Measurements from ENCODE around the gene KCNK4.

KCNK4 gene

GRCh38 chr11:64253043-64253442 lies 38.1 kb upstream of the KCNK4 start:
- no peak for DNase-seq (ENCODE audit: low read depth in 1 of 2, low spot score in 1 of 2)

- DNase-seq (ENCODE audit: low read depth in 1 of 2, low spot score in 1 of 2): no peak
Observed at GRCh38 chr11:64253481-64253880, 37.6 kb upstream of the KCNK4 start.

GRCh38 chr11:64254326-64254725 lies 36.8 kb upstream of the KCNK4 start:
- DNase-seq (ENCODE audit: low read depth in 1 of 2, low spot score in 1 of 2): no peak

- no peak for DNase-seq (ENCODE audit: low read depth in 1 of 2, low spot score in 1 of 2)
Observed at GRCh38 chr11:64255135-64256128, 35.7 kb upstream of the KCNK4 start.

DNA sequence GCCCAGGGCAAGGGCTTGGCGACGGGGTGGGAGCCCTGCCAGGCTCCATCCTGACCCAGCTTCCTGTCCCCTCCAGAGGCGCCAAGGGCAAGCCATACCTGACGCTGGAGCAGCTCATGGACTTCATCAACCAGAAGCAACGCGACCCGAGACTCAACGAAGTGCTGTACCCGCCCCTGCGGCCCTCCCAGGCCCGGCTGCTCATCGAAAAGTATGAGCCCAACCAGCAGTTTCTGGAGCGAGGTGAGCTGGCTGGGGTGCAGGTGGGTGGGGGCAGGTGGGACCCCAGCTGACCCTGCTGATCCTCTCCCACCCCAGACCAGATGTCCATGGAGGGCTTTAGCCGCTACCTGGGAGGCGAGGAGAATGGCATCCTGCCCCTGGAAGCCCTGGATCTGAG lies 34.8 kb upstream of the KCNK4 start:
- DNase-seq (ENCODE audit: low read depth in 1 of 2, low spot score in 1 of 2): no peak

- DNase-seq (ENCODE audit: low read depth in 1 of 2, low spot score in 1 of 2): no peak
Observed at GRCh38 chr11:64258356-64258755, 32.7 kb upstream of the KCNK4 start.

DNA sequence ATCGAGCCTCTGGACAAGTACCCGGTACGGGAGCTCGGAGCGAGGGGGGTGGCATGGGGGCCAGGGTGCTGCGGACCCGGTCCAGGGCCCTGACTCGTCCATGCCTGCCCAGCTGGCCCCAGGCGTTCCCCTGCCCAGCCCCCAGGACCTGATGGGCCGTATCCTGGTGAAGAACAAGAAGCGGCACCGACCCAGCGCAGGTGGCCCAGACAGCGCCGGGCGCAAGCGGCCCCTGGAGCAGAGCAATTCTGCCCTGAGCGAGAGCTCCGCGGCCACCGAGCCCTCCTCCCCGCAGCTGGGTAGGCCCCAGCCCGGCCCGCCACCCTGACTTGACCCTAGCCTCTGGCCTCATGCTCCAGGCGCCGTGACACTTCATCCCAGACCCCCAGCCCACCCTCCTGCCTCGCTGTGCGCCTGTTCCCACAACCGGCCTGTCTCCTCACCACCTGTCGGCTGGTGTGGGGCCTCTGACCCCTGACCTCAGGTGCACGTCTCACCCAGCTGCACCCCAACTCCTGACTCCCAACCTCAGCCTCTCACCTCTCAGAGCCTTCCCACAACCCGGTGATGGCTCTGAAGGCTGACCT lies 32.1 kb upstream of the KCNK4 start:
- DNase-seq (ENCODE audit: low read depth in 1 of 2, low spot score in 1 of 2): no peak

GRCh38 chr11:64259533-64260067 lies 31.5 kb upstream of the KCNK4 start:
- DNase-seq (ENCODE audit: low read depth in 1 of 2, low spot score in 1 of 2): no peak

DNA sequence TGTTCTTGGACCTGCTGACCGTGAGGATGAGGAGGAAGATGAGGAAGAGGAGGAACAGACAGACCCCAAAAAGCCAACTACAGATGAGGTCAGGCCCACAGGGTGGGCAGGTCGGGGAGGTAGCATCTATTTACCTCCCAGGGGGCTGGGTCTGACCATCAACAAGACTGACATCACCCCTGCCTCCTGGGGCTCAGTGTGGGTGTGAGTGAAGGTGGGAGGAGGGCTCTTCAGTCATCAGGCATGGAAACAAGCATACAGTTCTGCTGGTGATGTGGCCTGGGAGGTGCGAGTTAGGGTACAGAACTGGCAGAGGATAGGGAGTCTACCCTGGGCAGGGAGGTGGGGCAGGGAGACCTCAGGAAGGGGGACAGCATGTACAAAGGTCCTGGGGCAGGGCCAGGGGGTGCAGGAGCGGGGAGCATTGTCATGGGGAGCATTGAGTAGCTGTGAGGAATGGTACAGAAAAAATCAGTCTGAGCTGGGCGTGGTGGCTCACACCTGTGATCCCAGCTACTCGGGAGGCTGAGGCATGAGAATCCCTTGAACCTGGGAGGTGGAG lies 30.9 kb upstream of the KCNK4 start:
- no peak for DNase-seq (ENCODE audit: low read depth in 1 of 2, low spot score in 1 of 2)

DNA sequence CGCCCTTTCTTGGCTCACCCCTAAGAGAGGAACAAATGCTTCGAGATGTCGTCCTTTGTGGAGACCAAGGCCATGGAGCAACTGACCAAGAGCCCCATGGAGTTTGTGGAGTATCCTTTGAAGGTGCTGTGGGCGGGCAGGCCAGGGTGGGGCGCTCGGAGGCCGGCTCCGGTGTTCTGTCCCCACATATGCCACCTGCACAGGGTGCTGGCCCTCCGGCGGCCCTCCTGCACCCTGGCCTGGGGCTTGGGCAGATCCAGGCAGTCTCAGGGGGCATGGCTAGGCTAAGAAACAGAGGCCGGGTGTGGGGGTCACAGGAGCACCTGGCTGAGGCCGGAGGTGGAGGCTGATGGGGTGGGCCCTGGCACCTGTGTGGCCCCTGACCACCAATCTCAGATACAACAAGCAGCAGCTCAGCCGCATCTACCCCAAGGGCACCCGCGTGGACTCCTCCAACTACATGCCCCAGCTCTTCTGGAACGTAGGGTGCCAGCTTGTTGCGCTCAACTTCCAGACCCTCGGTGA lies 29.5 kb upstream of the KCNK4 start:
- no peak for DNase-seq (ENCODE audit: low read depth in 1 of 2, low spot score in 1 of 2)

- no peak for DNase-seq (ENCODE audit: low read depth in 1 of 2, low spot score in 1 of 2)
Observed at GRCh38 chr11:64262271-64263002, 28.7 kb upstream of the KCNK4 start.

- DNase-seq (ENCODE audit: low read depth in 1 of 2, low spot score in 1 of 2): no peak
Observed at GRCh38 chr11:64263021-64263946, 27.8 kb upstream of the KCNK4 start.

DNA sequence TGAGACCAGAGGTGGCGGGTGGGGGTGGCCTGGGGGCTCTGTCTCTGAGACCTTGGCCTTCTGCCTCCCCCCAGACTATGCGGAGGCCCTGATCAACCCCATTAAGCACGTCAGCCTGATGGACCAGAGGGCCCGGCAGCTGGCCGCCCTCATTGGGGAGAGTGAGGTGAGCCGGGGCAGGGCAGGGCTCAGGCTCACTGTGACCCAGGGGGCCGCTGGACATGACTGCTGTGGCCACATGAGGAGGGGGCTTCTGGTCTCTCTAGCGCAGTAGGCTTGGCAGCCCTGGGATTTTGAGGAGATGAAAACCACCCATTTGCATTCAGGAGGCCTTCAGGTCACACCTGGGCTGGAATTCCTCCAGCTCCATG lies 27.2 kb upstream of the KCNK4 start:
- no peak for DNase-seq (ENCODE audit: low read depth in 1 of 2, low spot score in 1 of 2)

DNA sequence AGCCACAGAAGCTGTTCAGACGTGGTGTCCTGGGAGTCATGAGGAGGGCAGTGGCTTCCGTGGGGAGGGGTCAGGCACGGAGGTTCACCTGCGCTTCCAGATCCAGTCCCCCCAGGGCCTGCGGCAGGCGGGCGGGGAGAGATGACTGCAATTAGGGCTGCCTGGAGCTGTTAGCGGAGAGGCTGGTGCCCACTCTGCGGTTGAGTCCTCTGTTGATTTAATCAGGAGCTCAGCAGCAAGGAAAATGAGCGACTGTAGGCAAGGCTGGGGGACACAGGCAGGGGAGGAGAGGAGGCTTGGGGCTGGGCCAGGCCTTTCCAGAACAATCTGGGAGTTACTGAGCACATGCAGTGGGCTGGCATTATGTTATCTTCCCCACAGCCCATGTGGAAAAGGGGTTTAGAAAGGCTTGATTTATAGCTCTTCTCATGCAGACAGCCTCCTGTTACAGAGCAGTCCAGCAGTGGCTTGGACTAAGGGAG lies 26.7 kb upstream of the KCNK4 start:
- no peak for DNase-seq (ENCODE audit: low read depth in 1 of 2, low spot score in 1 of 2)

DNA sequence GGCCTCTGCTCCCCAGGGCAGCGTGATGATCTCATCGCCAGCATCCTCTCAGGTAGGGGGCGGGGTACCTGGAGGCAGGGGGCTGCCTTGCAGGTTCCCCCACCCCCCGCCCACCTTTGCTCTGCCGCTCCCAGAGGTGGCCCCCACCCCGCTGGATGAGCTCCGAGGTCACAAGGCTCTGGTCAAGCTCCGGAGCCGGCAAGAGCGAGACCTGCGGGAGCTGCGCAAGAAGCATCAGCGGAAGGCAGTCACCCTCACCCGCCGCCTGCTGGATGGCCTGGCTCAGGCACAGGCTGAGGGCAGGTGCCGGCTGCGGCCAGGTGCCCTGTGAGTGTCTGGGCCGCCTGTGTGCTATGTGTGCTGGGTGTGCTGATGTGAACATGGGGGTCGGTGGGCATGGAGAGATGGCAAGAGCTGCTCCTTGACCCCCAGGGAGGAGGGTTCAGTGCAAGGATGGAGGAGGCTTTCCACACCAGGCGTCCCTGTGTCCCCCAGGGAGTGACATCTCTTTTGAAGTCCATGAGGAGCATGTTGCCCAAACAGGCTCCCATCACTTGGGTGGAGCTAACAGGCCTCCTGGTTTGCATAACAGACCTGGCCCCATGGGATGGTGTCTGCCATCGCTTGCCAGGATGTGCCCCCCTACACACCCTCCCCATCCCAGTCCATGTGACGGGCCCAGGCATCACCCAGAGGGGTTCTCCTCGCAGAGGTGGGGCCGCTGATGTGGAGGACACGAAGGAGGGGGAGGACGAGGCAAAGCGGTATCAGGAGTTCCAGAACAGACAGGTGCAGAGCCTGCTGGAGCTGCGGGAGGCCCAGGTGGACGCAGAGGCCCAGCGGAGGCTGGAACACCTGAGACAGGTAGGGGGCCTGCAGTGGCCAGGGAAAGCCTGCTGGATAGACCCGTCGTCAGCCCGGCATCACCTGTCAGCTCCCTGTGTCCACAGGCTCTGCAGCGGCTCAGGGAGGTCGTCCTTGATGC lies 25.6 kb upstream of the KCNK4 start:
- DNase-seq (ENCODE audit: low read depth in 1 of 2, low spot score in 1 of 2): no peak

GRCh38 chr11:64266339-64266738 lies 24.8 kb upstream of the KCNK4 start:
- DNase-seq (ENCODE audit: low read depth in 1 of 2, low spot score in 1 of 2): no peak

GRCh38 chr11:64267207-64267945 lies 23.7 kb upstream of the KCNK4 start:
- no peak for DNase-seq (ENCODE audit: low read depth in 1 of 2, low spot score in 1 of 2)
